ENCODE data around the gene GCNT1.

Gene GCNT1

GRCh38 chr9:76542360-76542759 is 83.4 kb downstream of the GCNT1 start:
- no peak for DNase-seq

GRCh38 chr9:76545191-76545590 is 86.2 kb downstream of the GCNT1 start:
- no peak for DNase-seq

GRCh38 chr9:76552181-76552580 is 93.2 kb downstream of the GCNT1 start:
- DNase-seq = no peak

GRCh38 chr9:76552751-76553455 is 93.9 kb downstream of the GCNT1 start:
- no peak for DNase-seq

- no peak for DNase-seq
Measured at GRCh38 chr9:76553680-76554079, 94.7 kb downstream of the GCNT1 start.

Data from activated CD4-positive, CD25-positive, alpha-beta regulatory T cell treated with anti-CD3 and anti-CD28 coated beads, Interleukin-2, amount 50 U/mL, for 72 hours (primary cell).